ENCODE measurements around the gene SERTAD3.

The SERTAD3 gene

GRCh38 chr19:40441719-40442253 lies 2.3 kb downstream of the SERTAD3 start:
- no peak for TF ChIP-seq CTCF (IDR thresholded peaks at IDR 0.05)

GRCh38 chr19:40438284-40438683 lies 5.9 kb downstream of the SERTAD3 start:
- no peak for TF ChIP-seq CTCF (IDR thresholded peaks at IDR 0.05)

GRCh38 chr19:40433391-40434216 lies 10.5 kb downstream of the SERTAD3 start:
- no peak for TF ChIP-seq CTCF (IDR thresholded peaks at IDR 0.05)

- TF ChIP-seq CTCF (IDR thresholded peaks at IDR 0.05) = no peak
Measured at GRCh38 chr19:40431698-40432097, 12.4 kb downstream of the SERTAD3 start.

GRCh38 chr19:40425450-40426287 lies 18.5 kb downstream of the SERTAD3 start, which contains the start of gene SERTAD1:
SERTAD1 (minus strand) TSS chr19:40425992; CDS start chr19:40423546, 2,446 bp downstream.
- peak; percentile 98 for TF ChIP-seq CTCF (IDR thresholded peaks at IDR 0.05)

GRCh38 chr19:40424637-40425449 lies 19.3 kb downstream of the SERTAD3 start:
- no peak for TF ChIP-seq CTCF (IDR thresholded peaks at IDR 0.05)

GRCh38 chr19:40423938-40424337 lies 20.2 kb downstream of the SERTAD3 start:
- TF ChIP-seq CTCF (IDR thresholded peaks at IDR 0.05) = no peak
